K562 (cell line): Measurements from ENCODE around the gene ADCY5. TPM values are rescaled to one million over a fixed set of nuclear protein-coding genes. Genes with fewer than 3 reads are reported as not detected.

Experiments used
- ATAC-seq: fragments of 200-7000 bp; cut with Tn5 transposase; 3 replicates; pipeline ENCODE4 v1.9.1; 2020; ENCODE audit warnings: moderate library complexity
- BruUV-seq: library from RNA; stranded (reverse); fragments of 400-500 nt; replicated peaks from 2 replicates; lab custom pipeline; 2021; lab: Mats Ljungman, UMichigan
- CTCF ChIA-PET: fragments of 300-600 bp; formaldehyde crosslinking; extraction: SDS; loops from one replicate; lab custom pipeline; 2021; ENCODE audit warnings: low intra/inter-chr PET ratio; lab: Yijun Ruan, JAX
- POLR2A ChIA-PET: fragments of 300-600, 350-650 bp; sonication (Branson Sonifier 250); formaldehyde crosslinking; extraction: SDS; loops from one replicate; lab custom pipeline; 2021; ENCODE audit warnings: antibody characterized with exemption, inconsistent platforms; lab: Yijun Ruan, JAX
- DNase-seq, 4 experiments: peaks; one replicate each; pipeline versions ENCODE4 v3.0.0 to v3.0.0-alpha.2; 2011 to 2018; ENCODE audit warnings: low spot score in 3 of 4, mixed read lengths in 3 of 4; ENCODE audit errors: extremely low read depth in 1 of 4
- FAIRE-seq: peaks from 2 replicates; lab custom pipeline; 2011; peaks lifted over from hg19 to GRCh38; lab: Jason Lieb, UNC
- H2AFZ ChIP-seq: 2 replicates; pipeline ENCODE4 v1.6.0; 2011; ENCODE audit warnings: low read depth, low read length, control low read depth, inconsistent platforms
- H3K27ac ChIP-seq: fragments of 200-600 bp; 3 replicates; pipeline ENCODE4 v1.8.0; 2011; ENCODE audit warnings: low read depth, mild to moderate bottlenecking, control low read depth, inconsistent platforms, low read length, moderate library complexity, mixed read lengths; ENCODE audit errors: extremely low read depth
- H3K27me3 ChIP-seq, 2 experiments: fragments of 300-600 bp in 1 of 2; 2 replicates in 1 of 2; 3 replicates in 1 of 2; pipeline versions ENCODE4 v1.6.0 to v1.8.0; 2011; ENCODE audit warnings: inconsistent platforms in 2 of 2, low read length in 2 of 2, mild to moderate bottlenecking in 1 of 2, mixed read lengths in 1 of 2, moderate library complexity in 1 of 2; ENCODE audit not compliant: control insufficient read depth in 2 of 2, insufficient read depth in 2 of 2
- H3K36me3 ChIP-seq: fragments of 300-600 bp; 3 replicates; pipeline ENCODE4 v1.8.0; 2011; ENCODE audit warnings: mild to moderate bottlenecking, low read length, inconsistent platforms; ENCODE audit not compliant: control insufficient read depth, insufficient read depth
- H3K4me1 ChIP-seq, 2 experiments: fragments of 200-600 bp in 1 of 2; replicated peaks in 1 of 2; 2 replicates in 1 of 2; 3 replicates in 1 of 2; pipeline versions ENCODE4 v1.5.1 to v1.8.0; 2011; ENCODE audit warnings: inconsistent platforms in 2 of 2, low read length in 2 of 2, mild to moderate bottlenecking in 1 of 2, mixed read lengths in 1 of 2, moderate library complexity in 1 of 2; ENCODE audit not compliant: control insufficient read depth in 2 of 2, insufficient read depth in 2 of 2
- H3K4me2 ChIP-seq: 2 replicates; pipeline ENCODE4 v1.6.1; 2011; ENCODE audit warnings: low read length, control low read depth, inconsistent platforms, mixed read lengths; ENCODE audit not compliant: insufficient read depth
- H3K4me3 ChIP-seq: fragments of 200-600 bp; sonication (generic), shearing (Covaris generic); 2 replicates; pipeline ENCODE4 v1.5.1; 2016; ENCODE audit warnings: control low read depth, inconsistent platforms
- H3K79me2 ChIP-seq: fragments of 200-600 bp; 3 replicates; pipeline ENCODE4 v1.8.0; 2011; ENCODE audit warnings: low read length, inconsistent platforms; ENCODE audit not compliant: control insufficient read depth, insufficient read depth
- H3K9ac ChIP-seq, 2 experiments: 2 replicates each; pipeline versions ENCODE4 v1.6.0 to v1.6.1; 2011; ENCODE audit warnings: low read depth in 2 of 2, low read length in 2 of 2, control low read depth in 1 of 2, inconsistent platforms in 1 of 2, mild to moderate bottlenecking in 1 of 2, mixed read lengths in 1 of 2; ENCODE audit not compliant: insufficient read depth in 1 of 2
- H3K9me1 ChIP-seq: one replicate; pipeline ENCODE4 v1.6.0; 2011; ENCODE audit warnings: inconsistent platforms, mild to moderate bottlenecking, low read length, moderate library complexity; ENCODE audit not compliant: control insufficient read depth, insufficient read depth
- H3K9me3 ChIP-seq: replicated peaks from 2 replicates; pipeline ENCODE4 v1.5.1; 2011; ENCODE audit warnings: low read depth, low read length, inconsistent platforms; ENCODE audit not compliant: control insufficient read depth, insufficient read depth
- H4K20me1 ChIP-seq: replicated peaks from 2 replicates; pipeline ENCODE4 v1.6.1; 2011; ENCODE audit warnings: low read length, inconsistent platforms, mixed read lengths; ENCODE audit not compliant: control insufficient read depth, insufficient read depth
- CTCF ChIP-seq, 3 experiments: IDR thresholded peaks in 2 of 3; conservative IDR thresholded peaks in 1 of 3; 2 replicates each; pipeline ENCODE4 v1.5.1; 2011 to 2012; ENCODE audit warnings: low read length in 3 of 3, mild to moderate bottlenecking in 3 of 3, control low read depth in 2 of 3, improper control_type of control experiment in 1 of 3, inconsistent platforms in 1 of 3, low read depth in 1 of 3, mixed read lengths in 1 of 3, moderate library complexity in 1 of 3; ENCODE audit not compliant: insufficient read depth in 2 of 3
- DEAF1 ChIP-seq: fragments of 450-650 bp; formaldehyde crosslinking; IDR thresholded peaks from 2 replicates; pipeline ENCODE4 v1.4.0; 2020; ENCODE audit warnings: mild to moderate bottlenecking, moderate library complexity
- HDAC6 ChIP-seq: IDR thresholded peaks from 2 replicates; pipeline ENCODE4 v1.6.1; 2012; ENCODE audit warnings: low read depth, mild to moderate bottlenecking, control low read depth, inconsistent platforms, low read length, moderate library complexity
- RAD21 ChIP-seq, 2 experiments: fragments of 250-450 bp in 1 of 2; fragments of 450-650 bp in 1 of 2; sonication (Bioruptor Pico) in 1 of 2; formaldehyde crosslinking in 1 of 2; IDR thresholded peaks in 1 of 2; conservative IDR thresholded peaks in 1 of 2; 2 replicates each; pipeline versions ENCODE4 v1.4.0 to v1.8.0; 2020 to 2022; ENCODE audit warnings: mild to moderate bottlenecking in 2 of 2, moderate library complexity in 1 of 2
- SMC3 ChIP-seq: conservative IDR thresholded peaks from 2 replicates; pipeline ENCODE4 v1.6.1; 2011; ENCODE audit warnings: low read depth, low read length, improper control_type of control experiment; ENCODE audit not compliant: insufficient read depth
- ZNF280A ChIP-seq: fragments of 450-650 bp; IDR thresholded peaks from 2 replicates; pipeline ENCODE4 v1.6.1; 2018; ENCODE audit warnings: mild to moderate bottlenecking, low read depth; ENCODE audit not compliant: partially characterized antibody
- WGBS: fragments of 100-300 bp; shearing (Covaris generic); methylation state at CpG from one replicate; pipeline ENCODE4 v1.1.6; 2016; ENCODE audit warnings: low coverage, mixed read lengths; ENCODE audit not compliant: insufficient coverage; ENCODE audit errors: missing lambda C conversion rate; 5-methylcytosine and 5-hydroxymethylcytosine counted together
- in situ Hi-C: fragments of 300-500 bp; cut with MboI; formaldehyde crosslinking; loops from 4 replicates; pipeline ENCODE4 v1.15.0; 2018; ENCODE audit warnings: inconsistent platforms, mixed read lengths
- intact Hi-C: fragments of 100-400 bp; cut with micrococcal nuclease; formaldehyde crosslinking; loops from 2 replicates; pipeline ENCODE4 v1.14.2; 2022
- polyA plus RNA-seq, 8 experiments: library from polyadenylated mRNA; depleted of rRNA in 4 of 8; stranded (reverse) in 5 of 8; unstranded in 3 of 8; fragments of >200 nt; fragmentation: Nextera tagmentation in 2 of 8; fragmentation: Illumina TruSeq in 1 of 8; extraction: Ambion mirVana in 2 of 8; extraction: Trizol in 1 of 8; gene quantifications; 2 replicates each; pipeline versions ENCODE4 v1.2.1 to v1.2.3, GENCODE V29; 2011 to 2014; ENCODE audit warnings: inconsistent platforms in 1 of 8, missing spikeins in 1 of 8
- total RNA-seq, 7 experiments: library from RNA; depleted of rRNA in 6 of 7; stranded (reverse); fragments of >200 nt in 6 of 7; fragmentation: Illumina TruSeq in 2 of 7; extraction: Trizol in 2 of 7; gene quantifications; 2 replicates each; pipeline versions ENCODE4 v1.2.1 to v1.2.3, GENCODE V29; 2011 to 2021; ENCODE audit warnings: low replicate concordance in 1 of 7

ADCY5 gene
- total and polyA plus RNA-seq, 9 of the 15 experiments (the other 6 are each of a cell fraction or from before 2014, with no cell fraction given) = under 0.01 TPM; not detected in 8

GRCh38 chr3:123489400-123490004 lies 40.6 kb upstream of the ADCY5 start:
- POLR2A ChIA-PET = no interaction called here
- H3K27ac ChIP-seq = no peak overlapping the region
- H3K4me3 ChIP-seq = no peak overlapping the region
- FAIRE-seq (peak; percentile 74), ATAC-seq (peak; percentile 85), DNase-seq (peak; percentile 57 to 73 (median 68))
- no peaks in the 10 kb centered on the region for H3K4me1 ChIP-seq
- 0% methylated on average over 8 of the region's 8 CpGs for WGBS
- no peaks in the 10 kb centered on the region for H3K9me1 ChIP-seq
- no peak overlapping the region for H3K4me2 ChIP-seq
- no peak overlapping the region for H2AFZ ChIP-seq
- 0 out of 2 replicates have a peak, but pooled peaks cover 3% of the 10 kb centered on the region for H4K20me1 ChIP-seq
- H3K79me2 ChIP-seq = no peaks in the 10 kb centered on the region
- H3K9me3 ChIP-seq = no peaks in the 10 kb centered on the region
- no peak overlapping the region for H3K9ac ChIP-seq
- CTCF ChIA-PET = interaction anchor here (1.2 to 2.5 kb wide), 2 partner anchors 161 to 1943 kb away, joined by 3 to 13 read pairs; no protein-coding TSS in a partner anchor
- no peaks in the 10 kb centered on the region for H3K36me3 ChIP-seq
- no TSS peak for BruUV-seq
- peaks cover 0 to 6% of the 10 kb centered on the region in 2 experiments; a peak in 1 of 5 replicates for H3K27me3 ChIP-seq
- in situ Hi-C loops (loop anchor here (5.0 kb wide), 1 partner anchor 157 kb away; no protein-coding TSS in a partner anchor), intact Hi-C loops (loop anchor here (1.0 kb wide), 1 partner anchor 160 kb away; no protein-coding TSS in a partner anchor)
- TF ChIP-seq RAD21 (CRISPR knock-in tag; conservative IDR thresholded peaks at IDR 0.05 in 1 of 2, IDR thresholded peaks at IDR 0.05 in 1 of 2) (peak; percentile 71 to 85), ZNF280A (no peak), HDAC6 (no peak), DEAF1 (CRISPR knock-in tag) (peak; percentile 54; the same call in 1 of the 2 replicates), CTCF (IDR thresholded peaks at IDR 0.05 in 2 of 3, conservative IDR thresholded peaks at IDR 0.05 in 1 of 3; ENCODE audit: insufficient read depth in 2 of 3, low read depth in 1 of 3, low read length in 3 of 3) (peak; percentile 78 to 84 (median 79)), SMC3 (peak; percentile 59)
